Body of pancreas (tissue), 4 donors: Measurements from ENCODE around the gene PHC2. TPM values are rescaled to one million over a fixed set of nuclear protein-coding genes. Genes with fewer than 3 reads are reported as not detected.

Experiments used
- ATAC-seq: fragments of 150-250 bp; one replicate; pipeline ENCODE4 v1.9.1; 2016
- DNase-seq, 4 donors: peaks; one replicate each; pipeline ENCODE4 v3.0.0-alpha.2; 2019
- H3K27ac ChIP-seq, 4 donors: fragments of 200-600 bp; sonication (generic); 1 replicate in 3 of 4; 2 replicates in 1 of 4; pipeline versions ENCODE4 v1.5.1 to v1.6.1; 2016 to 2019; ENCODE audit warnings: mild to moderate bottlenecking in 1 of 4, mixed read lengths in 1 of 4, moderate library complexity in 1 of 4
- H3K27me3 ChIP-seq, 2 donors: fragments of 200-600 bp; sonication (generic); one replicate each; pipeline ENCODE4 v1.6.0; 2016; ENCODE audit warnings: mild to moderate bottlenecking in 1 of 2
- H3K36me3 ChIP-seq, 2 donors: fragments of 200-600 bp; sonication (generic); replicated peaks in 1 of 2; 2 replicates each; pipeline ENCODE4 v1.5.1; 2016; ENCODE audit warnings: low read depth in 2 of 2; ENCODE audit not compliant: insufficient read depth in 1 of 2
- H3K4me1 ChIP-seq: fragments of 200-600 bp; sonication (generic); one replicate; pipeline ENCODE4 v1.6.0; 2016
- H3K4me3 ChIP-seq, 2 donors: fragments of 200-600 bp; sonication (generic); 1 replicate in 1 of 2; 2 replicates in 1 of 2; pipeline ENCODE4 v1.5.1; 2016 to 2019
- H3K9me3 ChIP-seq, 3 donors: fragments of 200-600 bp; sonication (generic); 1 replicate in 2 of 3; 2 replicates in 1 of 3; pipeline ENCODE4 v1.5.1; 2016
- POLR2A ChIP-seq, 3 donors: fragments of 450-650 bp; IDR thresholded peaks; one replicate each; pipeline ENCODE4 v1.6.1; 2016; ENCODE audit warnings: antibody characterized with exemption in 3 of 3, mild to moderate bottlenecking in 2 of 3
- WGBS, 2 donors: methylation state at CpG; one replicate each; pipeline ENCODE4 v1.1.5; 2017; 5-methylcytosine and 5-hydroxymethylcytosine counted together
- intact Hi-C: fragments of 100-400 bp; cut with DNase I; formaldehyde crosslinking; loops from one replicate; pipeline ENCODE4 v1.15.1; 2023
- total RNA-seq, 2 donors: library from RNA; depleted of rRNA; stranded (reverse); fragments of >200 nt; gene quantifications; one replicate each; pipeline ENCODE4 v1.1.0, GENCODE V29; 2016
- TF ChIP-seq, protein P1 (sequence below), 7 experiments: fragments of 450-650 bp in 4 of 7; fragments of 200-600 bp in 3 of 7; sonication (generic) in 3 of 7; IDR thresholded peaks; one replicate each; pipeline ENCODE4 v1.5.1; 2016 to 2019; ENCODE audit warnings: antibody characterized with exemption in 7 of 7

Gene PHC2
- total RNA-seq, 2 donors from 2014 or later: 41.8 to 44.5 TPM

DNA sequence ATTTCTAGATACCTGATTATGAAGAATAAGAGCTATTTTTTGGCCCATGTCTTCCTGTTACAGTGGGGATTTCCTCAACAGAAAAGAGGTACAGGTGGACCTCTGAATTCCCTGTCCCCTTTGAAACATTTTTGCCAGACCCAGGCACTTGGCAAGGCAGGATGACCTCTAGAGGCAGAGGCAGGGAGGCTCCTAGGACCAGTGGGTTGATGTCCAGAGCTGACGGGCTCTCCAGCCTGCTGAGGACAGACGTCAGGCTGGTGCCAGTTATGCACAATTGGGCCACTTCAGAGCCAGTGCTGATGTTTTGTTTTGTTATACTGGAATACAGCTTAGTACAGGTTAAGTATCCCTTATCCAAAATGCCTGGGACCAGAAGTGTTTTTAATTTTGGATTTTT, 91.5 kb downstream of the PHC2 start:
- TF ChIP-seq POLR2A (IDR thresholded peaks at IDR 0.05): no peak
- TF ChIP-seq, protein P1, sequence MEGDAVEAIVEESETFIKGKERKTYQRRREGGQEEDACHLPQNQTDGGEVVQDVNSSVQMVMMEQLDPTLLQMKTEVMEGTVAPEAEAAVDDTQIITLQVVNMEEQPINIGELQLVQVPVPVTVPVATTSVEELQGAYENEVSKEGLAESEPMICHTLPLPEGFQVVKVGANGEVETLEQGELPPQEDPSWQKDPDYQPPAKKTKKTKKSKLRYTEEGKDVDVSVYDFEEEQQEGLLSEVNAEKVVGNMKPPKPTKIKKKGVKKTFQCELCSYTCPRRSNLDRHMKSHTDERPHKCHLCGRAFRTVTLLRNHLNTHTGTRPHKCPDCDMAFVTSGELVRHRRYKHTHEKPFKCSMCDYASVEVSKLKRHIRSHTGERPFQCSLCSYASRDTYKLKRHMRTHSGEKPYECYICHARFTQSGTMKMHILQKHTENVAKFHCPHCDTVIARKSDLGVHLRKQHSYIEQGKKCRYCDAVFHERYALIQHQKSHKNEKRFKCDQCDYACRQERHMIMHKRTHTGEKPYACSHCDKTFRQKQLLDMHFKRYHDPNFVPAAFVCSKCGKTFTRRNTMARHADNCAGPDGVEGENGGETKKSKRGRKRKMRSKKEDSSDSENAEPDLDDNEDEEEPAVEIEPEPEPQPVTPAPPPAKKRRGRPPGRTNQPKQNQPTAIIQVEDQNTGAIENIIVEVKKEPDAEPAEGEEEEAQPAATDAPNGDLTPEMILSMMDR (IDR thresholded peaks at IDR 0.05): peak in 1 of 7 experiments; percentile 9
- Histone ChIP-seq H3K27me3 (no peaks in the 10 kb centered on the region), H3K4me3 (no peak overlapping the region), H3K9me3 (no peaks in the 10 kb centered on the region), H3K4me1 (peaks cover 98% of the 10 kb centered on the region), H3K36me3 (no peaks in the 10 kb centered on the region), H3K27ac (peak overlapping the region; percentile 80 to 92 (median 87))
- intact Hi-C loops: no loop called here
- DNase-seq (peak in 1 of 4 donors; percentile 45), ATAC-seq (no peak)
- 36 to 43% methylated on average over 2 of the region's 2 CpGs for WGBS, 2 donors

- no peaks in the 10 kb centered on the region for H3K36me3 ChIP-seq
- no peak overlapping the region for H3K4me3 ChIP-seq
- DNase-seq: peak; percentile 66 to 87 (median 73)
- peaks cover 98% of the 10 kb centered on the region for H3K4me1 ChIP-seq
- intact Hi-C loops: no loop called here
- peak; percentile 59 for ATAC-seq
- H3K27ac ChIP-seq: peak overlapping the region; percentile 80 to 92 (median 87)
- H3K27me3 ChIP-seq: no peaks in the 10 kb centered on the region
- 9% methylated on average over 12 to 14 of the region's 14 CpGs for WGBS, 2 donors
- TF ChIP-seq POLR2A (IDR thresholded peaks at IDR 0.05): peak in 2 of 3 donors; percentile 42 to 43
- TF ChIP-seq, protein P1 (IDR thresholded peaks at IDR 0.05): peak in 1 of 7 experiments; percentile 5
- no peaks in the 10 kb centered on the region for H3K9me3 ChIP-seq
Measured at GRCh38 chr1:33338440-33339211, 92.3 kb downstream of the PHC2 start.

- no peaks in the 10 kb centered on the region for H3K36me3 ChIP-seq
- no peak for DNase-seq
- ATAC-seq: no peak
- TF ChIP-seq, protein P1 (IDR thresholded peaks at IDR 0.05): no peak
- no peak for TF ChIP-seq POLR2A (IDR thresholded peaks at IDR 0.05)
- intact Hi-C loops: no loop called here
- no peaks in the 10 kb centered on the region for H3K27me3 ChIP-seq
- H3K4me3 ChIP-seq: no peak overlapping the region
- no peaks in the 10 kb centered on the region for H3K9me3 ChIP-seq
- H3K4me1 ChIP-seq: peaks cover 98% of the 10 kb centered on the region
- peak overlapping the region; percentile 80 to 92 (median 87) for H3K27ac ChIP-seq
- WGBS, 2 donors: 5 to 11% methylated on average over 1 of the region's 1 CpG
Measured at GRCh38 chr1:33338048-33338439, 92.9 kb downstream of the PHC2 start.

GRCh38 chr1:33337441-33337840, 93.5 kb downstream of the PHC2 start:
- Histone ChIP-seq H3K27ac (peak overlapping the region in 3 of 4 donors; percentile 80 to 92 (median 86)), H3K9me3 (no peaks in the 10 kb centered on the region), H3K4me3 (no peak overlapping the region), H3K36me3 (no peaks in the 10 kb centered on the region), H3K4me1 (peaks cover 98% of the 10 kb centered on the region), H3K27me3 (no peaks in the 10 kb centered on the region)
- WGBS, 2 donors: 71 to 89% methylated on average over 6 of the region's 6 CpGs
- DNase-seq (no peak), ATAC-seq (no peak)
- TF ChIP-seq POLR2A (IDR thresholded peaks at IDR 0.05): no peak
- TF ChIP-seq, protein P1 (IDR thresholded peaks at IDR 0.05): no peak
- intact Hi-C loops: no loop called here
